A673 (cell line): Measurements from ENCODE around the gene SEC22B.
"Not testable (repeated sequence)": the region's sequence is repeated elsewhere in the genome, so short reads cannot be mapped to it uniquely, and the experiment has no call there.

Experiments
- CTCF ChIP-seq: fragments of 300-800, 200-600 bp; sonication (generic); conservative IDR thresholded peaks from 2 replicates; pipeline ENCODE4 v1.5.1; 2017; ENCODE audit warnings: low read depth, mild to moderate bottlenecking, antibody characterized with exemption, low read length, moderate library complexity, mixed read lengths
- EZH2 ChIP-seq: fragments of 200-600 bp; sonication (generic); IDR thresholded peaks from 2 replicates; pipeline ENCODE4 v1.6.1; 2017; ENCODE audit warnings: borderline replicate concordance, low read depth, mild to moderate bottlenecking, mixed read lengths, antibody characterized with exemption, low read length; ENCODE audit not compliant: poor library complexity, severe bottlenecking

GRCh38 chr1:120109656-120110055 is 66.7 kb downstream of the SEC22B start:
- not testable (repeated sequence) for TF ChIP-seq EZH2, CTCF
